ENCODE results near the gene DCAF11. TPM values are rescaled to one million over a fixed set of nuclear protein-coding genes. Genes with fewer than 3 reads are reported as not detected.
A peak's percentile ranks its signal among the peaks of the same experiment; 100 is the strongest.

DCAF11 gene
- total RNA-seq, 1 donor from 2014 or later: 26.9 TPM

DNA sequence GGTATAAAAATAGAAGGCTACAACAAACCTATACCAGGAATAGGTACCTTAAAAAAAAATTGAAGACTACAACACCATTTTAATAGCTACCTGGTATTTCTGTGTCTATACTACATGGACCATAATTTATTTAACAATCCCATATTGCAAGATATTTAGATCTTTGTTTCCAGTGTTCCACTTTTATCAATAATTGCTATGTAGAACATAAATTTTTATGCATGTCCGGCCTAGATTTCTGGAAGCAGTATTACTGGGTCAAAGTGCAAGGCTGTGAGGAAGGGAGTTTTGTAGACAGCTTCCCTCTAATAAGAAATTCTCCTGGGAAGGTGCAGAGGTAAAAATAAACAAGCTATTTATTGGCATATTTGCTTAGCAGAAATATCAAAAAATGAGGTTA, 4.1 kb upstream of the DCAF11 start:
- Mint-ChIP-seq H3K27me3 (ENCODE audit: low read depth, unreplicated experiment) (no peaks in the 10 kb centered on the region), H3K4me1 (ENCODE audit: low read depth, unreplicated experiment) (peaks cover 5% of the 10 kb centered on the region), H3K27ac (ENCODE audit: unreplicated experiment) (no peak overlapping the region), H3K4me3 (ENCODE audit: unreplicated experiment) (no peak overlapping the region), H3K9me3 (ENCODE audit: unreplicated experiment) (no peaks in the 10 kb centered on the region), H3K36me3 (ENCODE audit: low read depth, unreplicated experiment) (no peaks in the 10 kb centered on the region)
- no peaks in the 10 kb centered on the region for H3K36me3 ChIP-seq (ENCODE audit: insufficient read depth, low read length)
- H3K4me2 ChIP-seq (ENCODE audit: low read length): no peak overlapping the region
- no peak overlapping the region for H2AFZ ChIP-seq (ENCODE audit: low read depth, low read length)
- H4K20me1 ChIP-seq (ENCODE audit: insufficient read depth, low read length): no peaks in the 10 kb centered on the region
- H3K9ac ChIP-seq (ENCODE audit: low read length): no peak overlapping the region
- TF ChIP-seq EZH2 (IDR thresholded peaks at IDR 0.05; ENCODE audit: insufficient read depth, low read length): no peak
- TF ChIP-seq, protein P1, sequence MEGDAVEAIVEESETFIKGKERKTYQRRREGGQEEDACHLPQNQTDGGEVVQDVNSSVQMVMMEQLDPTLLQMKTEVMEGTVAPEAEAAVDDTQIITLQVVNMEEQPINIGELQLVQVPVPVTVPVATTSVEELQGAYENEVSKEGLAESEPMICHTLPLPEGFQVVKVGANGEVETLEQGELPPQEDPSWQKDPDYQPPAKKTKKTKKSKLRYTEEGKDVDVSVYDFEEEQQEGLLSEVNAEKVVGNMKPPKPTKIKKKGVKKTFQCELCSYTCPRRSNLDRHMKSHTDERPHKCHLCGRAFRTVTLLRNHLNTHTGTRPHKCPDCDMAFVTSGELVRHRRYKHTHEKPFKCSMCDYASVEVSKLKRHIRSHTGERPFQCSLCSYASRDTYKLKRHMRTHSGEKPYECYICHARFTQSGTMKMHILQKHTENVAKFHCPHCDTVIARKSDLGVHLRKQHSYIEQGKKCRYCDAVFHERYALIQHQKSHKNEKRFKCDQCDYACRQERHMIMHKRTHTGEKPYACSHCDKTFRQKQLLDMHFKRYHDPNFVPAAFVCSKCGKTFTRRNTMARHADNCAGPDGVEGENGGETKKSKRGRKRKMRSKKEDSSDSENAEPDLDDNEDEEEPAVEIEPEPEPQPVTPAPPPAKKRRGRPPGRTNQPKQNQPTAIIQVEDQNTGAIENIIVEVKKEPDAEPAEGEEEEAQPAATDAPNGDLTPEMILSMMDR (IDR thresholded peaks at IDR 0.05; ENCODE audit: insufficient read depth, low read depth, low read length): no peak
- H3K4me3 ChIP-seq (ENCODE audit: insufficient read depth, low read depth, low read length): no peak overlapping the region
- peaks cover 9% of the 10 kb centered on the region for H3K4me1 ChIP-seq (ENCODE audit: insufficient read depth, low read length)
- no peak overlapping the region for H3K27ac ChIP-seq (ENCODE audit: low read depth, low read length)
- FAIRE-seq: no peak
- H3K79me2 ChIP-seq (ENCODE audit: insufficient read depth, low read length): no peaks in the 10 kb centered on the region
- DNase-seq (ENCODE audit: low read depth): no peak
- no peaks in the 10 kb centered on the region for H3K9me3 ChIP-seq (ENCODE audit: insufficient read depth, low read depth, low read length)
- no peaks in the 10 kb centered on the region for H3K27me3 ChIP-seq (ENCODE audit: insufficient read depth, low read length)

DNA sequence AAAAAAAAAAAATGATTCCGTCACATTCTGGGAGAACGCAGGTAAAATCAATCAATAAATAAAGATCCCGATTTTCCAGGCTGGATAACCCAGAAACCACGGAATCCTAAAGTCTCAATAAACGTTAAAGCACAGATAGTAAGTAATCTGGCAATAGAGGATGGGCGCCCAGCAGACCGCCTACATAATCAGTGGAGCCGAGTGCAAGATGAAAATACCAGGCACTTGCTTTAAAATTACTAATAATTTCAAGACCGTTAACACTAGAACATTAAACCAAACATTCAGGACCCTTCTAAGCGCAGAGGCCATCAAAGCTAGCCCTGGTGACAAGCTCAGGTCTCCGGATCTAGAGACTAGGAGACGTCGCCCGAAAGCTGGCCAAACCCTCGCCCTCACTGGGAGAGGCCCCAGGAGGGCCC, 1.2 kb upstream of the DCAF11 start:
- Histone ChIP-seq H3K4me1 (ENCODE audit: insufficient read depth, low read length) (peaks cover 13% of the 10 kb centered on the region), H3K9ac (ENCODE audit: low read length) (peak overlapping the region; percentile 93), H3K4me3 (ENCODE audit: insufficient read depth, low read depth, low read length) (peak overlapping the region; percentile 88), H3K27me3 (ENCODE audit: insufficient read depth, low read length) (no peaks in the 10 kb centered on the region), H3K9me3 (ENCODE audit: insufficient read depth, low read depth, low read length) (no peaks in the 10 kb centered on the region), H3K36me3 (ENCODE audit: insufficient read depth, low read length) (peaks cover 5% of the 10 kb centered on the region), H3K27ac (ENCODE audit: low read depth, low read length) (peak overlapping the region; percentile 99), H3K79me2 (ENCODE audit: insufficient read depth, low read length) (peaks cover 7% of the 10 kb centered on the region), H3K4me2 (ENCODE audit: low read length) (peak overlapping the region; percentile 97), H2AFZ (ENCODE audit: low read depth, low read length) (peak overlapping the region; percentile 97), H4K20me1 (ENCODE audit: insufficient read depth, low read length) (no peaks in the 10 kb centered on the region)
- peaks cover 9% of the 10 kb centered on the region for H3K4me1 Mint-ChIP-seq (ENCODE audit: low read depth, unreplicated experiment)
- peak overlapping the region; percentile 94 for H3K4me3 Mint-ChIP-seq (ENCODE audit: unreplicated experiment)
- DNase-seq (ENCODE audit: low read depth): no peak
- peaks cover 9% of the 10 kb centered on the region for H3K36me3 Mint-ChIP-seq (ENCODE audit: low read depth, unreplicated experiment)
- peak overlapping the region; percentile 98 for H3K27ac Mint-ChIP-seq (ENCODE audit: unreplicated experiment)
- no peak for FAIRE-seq
- no peaks in the 10 kb centered on the region for H3K9me3 Mint-ChIP-seq (ENCODE audit: unreplicated experiment)
- no peaks in the 10 kb centered on the region for H3K27me3 Mint-ChIP-seq (ENCODE audit: low read depth, unreplicated experiment)
- TF ChIP-seq, protein P1 (IDR thresholded peaks at IDR 0.05; ENCODE audit: insufficient read depth, low read depth, low read length): no peak
- TF ChIP-seq EZH2 (IDR thresholded peaks at IDR 0.05; ENCODE audit: insufficient read depth, low read length): no peak

DNA sequence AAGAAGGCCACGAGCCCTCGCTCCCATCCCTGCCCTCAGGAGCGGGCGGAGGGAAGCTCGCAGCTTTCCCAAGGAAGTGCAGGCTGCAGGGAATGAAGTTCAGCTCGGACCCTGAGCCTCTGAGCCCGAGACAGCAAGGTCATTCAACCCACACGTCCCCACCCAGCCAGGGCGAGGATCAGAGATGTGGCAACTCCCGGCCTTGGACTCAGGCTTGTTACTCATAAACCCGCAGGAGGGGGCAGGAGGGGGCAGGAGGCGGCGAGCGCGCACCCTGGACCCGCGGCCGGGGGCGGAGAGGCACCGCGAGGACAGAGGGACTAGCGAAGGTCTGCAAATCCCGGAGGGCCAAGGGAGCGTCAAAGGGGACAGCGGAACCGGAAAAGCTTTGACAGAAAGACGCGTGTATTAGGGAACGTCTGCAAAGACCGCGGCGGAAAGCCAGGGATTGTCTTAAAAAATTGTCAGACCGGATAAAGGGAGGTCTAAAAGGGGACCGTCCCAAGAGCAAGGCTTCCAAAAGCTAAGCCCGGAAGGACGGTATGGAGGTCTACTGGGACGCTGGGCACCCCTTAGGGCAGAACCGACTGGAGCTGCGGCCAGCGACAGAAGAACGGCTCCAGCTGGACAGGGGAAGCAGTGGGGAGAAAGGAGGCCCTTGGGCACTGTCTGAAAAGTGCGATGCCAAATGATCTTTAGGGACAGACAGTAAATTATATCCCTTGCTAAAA, 611 bp upstream of the DCAF11 start:
- Histone ChIP-seq H3K9ac (ENCODE audit: low read length) (peak overlapping the region; percentile 93), H2AFZ (ENCODE audit: low read depth, low read length) (peak overlapping the region; percentile 97), H3K36me3 (ENCODE audit: insufficient read depth, low read length) (peaks cover 11% of the 10 kb centered on the region), H3K4me1 (ENCODE audit: insufficient read depth, low read length) (peaks cover 13% of the 10 kb centered on the region), H3K27me3 (ENCODE audit: insufficient read depth, low read length) (no peaks in the 10 kb centered on the region), H3K9me3 (ENCODE audit: insufficient read depth, low read depth, low read length) (no peaks in the 10 kb centered on the region), H3K27ac (ENCODE audit: low read depth, low read length) (peak overlapping the region; percentile 99), H3K79me2 (ENCODE audit: insufficient read depth, low read length) (peaks cover 7% of the 10 kb centered on the region), H4K20me1 (ENCODE audit: insufficient read depth, low read length) (no peaks in the 10 kb centered on the region), H3K4me3 (ENCODE audit: insufficient read depth, low read depth, low read length) (peak overlapping the region; percentile 88), H3K4me2 (ENCODE audit: low read length) (peak overlapping the region; percentile 97)
- H3K27ac Mint-ChIP-seq (ENCODE audit: unreplicated experiment): peak overlapping the region; percentile 98
- no peak for FAIRE-seq
- no peaks in the 10 kb centered on the region for H3K27me3 Mint-ChIP-seq (ENCODE audit: low read depth, unreplicated experiment)
- H3K9me3 Mint-ChIP-seq (ENCODE audit: unreplicated experiment): no peaks in the 10 kb centered on the region
- H3K36me3 Mint-ChIP-seq (ENCODE audit: low read depth, unreplicated experiment): peaks cover 15% of the 10 kb centered on the region
- TF ChIP-seq, protein P1 (IDR thresholded peaks at IDR 0.05; ENCODE audit: insufficient read depth, low read depth, low read length): no peak
- TF ChIP-seq EZH2 (IDR thresholded peaks at IDR 0.05; ENCODE audit: insufficient read depth, low read length): no peak
- peak; percentile 88 for DNase-seq (ENCODE audit: low read depth)
- peaks cover 9% of the 10 kb centered on the region for H3K4me1 Mint-ChIP-seq (ENCODE audit: low read depth, unreplicated experiment)
- H3K4me3 Mint-ChIP-seq (ENCODE audit: unreplicated experiment): peak overlapping the region; percentile 94

Measured in astrocyte (in vitro differentiated cells and primary cell).